ENCODE data around the gene ARID4A.

DNA sequence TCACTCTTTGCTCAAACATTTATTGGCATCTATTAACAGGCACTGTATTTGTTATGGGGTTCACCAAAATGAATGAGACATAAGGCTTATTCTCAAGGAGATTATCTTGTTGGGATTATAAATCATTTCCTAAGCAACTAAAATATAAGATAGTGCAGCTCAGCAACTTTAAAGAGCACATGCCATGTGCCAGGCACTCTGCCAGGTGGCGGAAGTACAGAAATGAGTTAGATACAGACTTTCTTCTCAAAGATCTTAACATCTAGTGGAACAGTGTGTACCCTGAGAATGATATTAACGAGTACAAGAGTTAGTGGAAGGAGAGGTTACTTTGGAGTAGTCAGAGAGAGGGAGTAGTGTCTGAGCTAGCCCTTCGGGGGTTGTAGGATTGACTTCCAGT is 68.9 kb downstream of the ARID4A start:
- TF ChIP-seq POLR2AphosphoS5 (IDR thresholded peaks at IDR 0.05) (no peak), POLR2A (IDR thresholded peaks at IDR 0.05) (no peak)
- TF ChIP-seq, protein P1, sequence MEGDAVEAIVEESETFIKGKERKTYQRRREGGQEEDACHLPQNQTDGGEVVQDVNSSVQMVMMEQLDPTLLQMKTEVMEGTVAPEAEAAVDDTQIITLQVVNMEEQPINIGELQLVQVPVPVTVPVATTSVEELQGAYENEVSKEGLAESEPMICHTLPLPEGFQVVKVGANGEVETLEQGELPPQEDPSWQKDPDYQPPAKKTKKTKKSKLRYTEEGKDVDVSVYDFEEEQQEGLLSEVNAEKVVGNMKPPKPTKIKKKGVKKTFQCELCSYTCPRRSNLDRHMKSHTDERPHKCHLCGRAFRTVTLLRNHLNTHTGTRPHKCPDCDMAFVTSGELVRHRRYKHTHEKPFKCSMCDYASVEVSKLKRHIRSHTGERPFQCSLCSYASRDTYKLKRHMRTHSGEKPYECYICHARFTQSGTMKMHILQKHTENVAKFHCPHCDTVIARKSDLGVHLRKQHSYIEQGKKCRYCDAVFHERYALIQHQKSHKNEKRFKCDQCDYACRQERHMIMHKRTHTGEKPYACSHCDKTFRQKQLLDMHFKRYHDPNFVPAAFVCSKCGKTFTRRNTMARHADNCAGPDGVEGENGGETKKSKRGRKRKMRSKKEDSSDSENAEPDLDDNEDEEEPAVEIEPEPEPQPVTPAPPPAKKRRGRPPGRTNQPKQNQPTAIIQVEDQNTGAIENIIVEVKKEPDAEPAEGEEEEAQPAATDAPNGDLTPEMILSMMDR (IDR thresholded peaks at IDR 0.05), result no peak

All from sigmoid colon (tissue), 4 donors.